ENCODE measurements around the gene TMEM179. TPM values are rescaled to one million over a fixed set of nuclear protein-coding genes. Genes with fewer than 3 reads are reported as not detected.
A peak's percentile ranks its signal among the peaks of the same experiment; 100 is the strongest.
"Not testable (repeated sequence)": the region's sequence is repeated elsewhere in the genome, so short reads cannot be mapped to it uniquely, and the experiment has no call there.

TMEM179 gene
- total RNA-seq, 4 donors from 2014 or later = 0.54 to 3.1 (median 1.7) TPM; not detected in 1

GRCh38 chr14:104639885-104640548, 35.4 kb upstream of the TMEM179 start:
- TF ChIP-seq CTCF (IDR thresholded peaks at IDR 0.05) (peak; percentile 50 to 90 (median 86)), POLR2A (IDR thresholded peaks at IDR 0.05) (no peak)
- no peaks in the 10 kb centered on the region for H3K4me1 ChIP-seq
- H3K27me3 ChIP-seq = no peaks in the 10 kb centered on the region
- no peak overlapping the region for H3K27ac ChIP-seq
- DNase-seq = peak; percentile 58 to 77 (median 77)
- no peaks in the 10 kb centered on the region for H3K9me3 ChIP-seq
- H3K4me3 ChIP-seq = no peak overlapping the region
- no peaks in the 10 kb centered on the region for H3K36me3 ChIP-seq

GRCh38 chr14:104639471-104639870, 34.9 kb upstream of the TMEM179 start:
- H3K4me3 ChIP-seq = no peak overlapping the region
- H3K4me1 ChIP-seq = no peaks in the 10 kb centered on the region
- TF ChIP-seq POLR2A (IDR thresholded peaks at IDR 0.05) = no peak
- no peaks in the 10 kb centered on the region for H3K9me3 ChIP-seq
- H3K27me3 ChIP-seq = no peaks in the 10 kb centered on the region
- H3K36me3 ChIP-seq = no peaks in the 10 kb centered on the region
- no peak for DNase-seq
- no peak overlapping the region for H3K27ac ChIP-seq

- no peak overlapping the region for H3K4me3 ChIP-seq
- H3K36me3 ChIP-seq = no peaks in the 10 kb centered on the region
- H3K27ac ChIP-seq = no peak overlapping the region
- H3K9me3 ChIP-seq = no peaks in the 10 kb centered on the region
- TF ChIP-seq CTCF (IDR thresholded peaks at IDR 0.05) (no peak), POLR2A (IDR thresholded peaks at IDR 0.05) (no peak)
- H3K27me3 ChIP-seq = no peaks in the 10 kb centered on the region
- no peaks in the 10 kb centered on the region for H3K4me1 ChIP-seq
- no peak for DNase-seq
Observed at GRCh38 chr14:104638927-104639450, 34.4 kb upstream of the TMEM179 start.

GRCh38 chr14:104638190-104638589, 33.6 kb upstream of the TMEM179 start:
- Histone ChIP-seq H3K9me3 (no peaks in the 10 kb centered on the region), H3K27ac (no peak overlapping the region), H3K36me3 (no peaks in the 10 kb centered on the region), H3K4me1 (no peaks in the 10 kb centered on the region), H3K27me3 (no peaks in the 10 kb centered on the region), H3K4me3 (no peak overlapping the region)
- TF ChIP-seq CTCF (IDR thresholded peaks at IDR 0.05) = no peak
- TF ChIP-seq POLR2A (IDR thresholded peaks at IDR 0.05) = no peak
- DNase-seq = no peak

GRCh38 chr14:104637546-104638003, 33.0 kb upstream of the TMEM179 start:
- Histone ChIP-seq H3K27me3 (no peaks in the 10 kb centered on the region), H3K4me3 (no peak overlapping the region), H3K36me3 (no peaks in the 10 kb centered on the region), H3K9me3 (no peaks in the 10 kb centered on the region), H3K27ac (no peak overlapping the region), H3K4me1 (no peaks in the 10 kb centered on the region)
- no peak for DNase-seq
- no peak for TF ChIP-seq POLR2A (IDR thresholded peaks at IDR 0.05)

GRCh38 chr14:104636846-104637545, 32.4 kb upstream of the TMEM179 start:
- not testable (repeated sequence) for DNase-seq

GRCh38 chr14:104636131-104636530, 31.6 kb upstream of the TMEM179 start:
- Histone ChIP-seq H3K36me3 (no peaks in the 10 kb centered on the region), H3K4me3 (no peak overlapping the region), H3K9me3 (no peaks in the 10 kb centered on the region), H3K4me1 (no peaks in the 10 kb centered on the region), H3K27me3 (no peaks in the 10 kb centered on the region), H3K27ac (no peak overlapping the region)
- DNase-seq = no peak
- TF ChIP-seq POLR2A (IDR thresholded peaks at IDR 0.05) (no peak), CTCF (IDR thresholded peaks at IDR 0.05) (no peak)

More at GRCh38 chr14:104636846-104637545, 32.4 kb upstream of the TMEM179 start:
- not testable (repeated sequence) for H3K4me3 ChIP-seq, H3K27ac ChIP-seq, H3K36me3 ChIP-seq, H3K4me1 ChIP-seq, H3K27me3 ChIP-seq, H3K9me3 ChIP-seq
